HCT116 (cell line): Measurements from ENCODE around the gene MGAT4A.

Source experiments
- POLR2A ChIP-seq: IDR thresholded peaks from 2 replicates; pipeline ENCODE4 v1.7.0; 2011; ENCODE audit warnings: borderline replicate concordance; ENCODE audit not compliant: insufficient read depth, insufficient read length; ENCODE audit errors: extremely low read depth
- RAD21 ChIP-seq: IDR thresholded peaks from 2 replicates; pipeline ENCODE4 v1.6.1; 2012; ENCODE audit warnings: low read depth, mild to moderate bottlenecking
- TCF7L2 ChIP-seq: IDR thresholded peaks from 2 replicates; pipeline ENCODE4 v1.7.0; 2011; ENCODE audit warnings: borderline replicate concordance, inconsistent platforms; ENCODE audit not compliant: insufficient read depth, insufficient read length; ENCODE audit errors: extremely low read depth
- YY1 ChIP-seq: IDR thresholded peaks from 2 replicates; pipeline ENCODE4 v1.6.1; 2011; ENCODE audit warnings: low read length, low read depth, moderate library complexity, mild to moderate bottlenecking; ENCODE audit not compliant: insufficient replicate concordance; ENCODE audit errors: extremely low read depth
- TF ChIP-seq, protein P1 (sequence below), 3 experiments: fragments of 200-600 bp in 1 of 3; sonication (generic) in 1 of 3; IDR thresholded peaks in 2 of 3; conservative IDR thresholded peaks in 1 of 3; 2 replicates each; pipeline ENCODE4 v1.5.1; 2012 to 2017; ENCODE audit warnings: low read depth in 2 of 3, low read length in 2 of 3, antibody characterized with exemption in 1 of 3, borderline replicate concordance in 1 of 3, control low read depth in 1 of 3, mild to moderate bottlenecking in 1 of 3, mixed read lengths in 1 of 3, mixed run types in 1 of 3, moderate library complexity in 1 of 3; ENCODE audit not compliant: insufficient read depth in 1 of 3
- TF ChIP-seq, protein P2 (sequence below): IDR thresholded peaks from 2 replicates; pipeline ENCODE4 v1.6.1; 2012; ENCODE audit warnings: low read depth

DNA sequence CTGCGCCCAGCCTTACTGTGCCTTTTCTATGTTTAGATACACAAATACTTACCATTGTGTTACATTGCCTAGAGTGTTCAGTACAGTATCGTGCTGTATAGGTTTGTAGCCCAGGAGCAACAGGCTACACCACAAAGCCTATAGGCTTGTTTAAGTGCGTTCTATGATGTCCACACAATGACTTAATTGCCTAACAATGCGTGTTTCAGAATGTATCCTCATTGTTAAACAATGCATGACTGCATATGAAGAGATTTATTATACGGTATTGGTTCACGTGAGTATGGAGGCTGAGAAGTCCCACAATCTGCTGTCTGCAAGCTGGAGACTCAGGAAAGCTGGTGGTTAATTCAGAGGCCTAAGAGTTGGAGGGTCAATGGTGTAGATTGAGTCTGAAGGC, 46.1 kb upstream of the MGAT4A start:
- TF ChIP-seq, protein P1, sequence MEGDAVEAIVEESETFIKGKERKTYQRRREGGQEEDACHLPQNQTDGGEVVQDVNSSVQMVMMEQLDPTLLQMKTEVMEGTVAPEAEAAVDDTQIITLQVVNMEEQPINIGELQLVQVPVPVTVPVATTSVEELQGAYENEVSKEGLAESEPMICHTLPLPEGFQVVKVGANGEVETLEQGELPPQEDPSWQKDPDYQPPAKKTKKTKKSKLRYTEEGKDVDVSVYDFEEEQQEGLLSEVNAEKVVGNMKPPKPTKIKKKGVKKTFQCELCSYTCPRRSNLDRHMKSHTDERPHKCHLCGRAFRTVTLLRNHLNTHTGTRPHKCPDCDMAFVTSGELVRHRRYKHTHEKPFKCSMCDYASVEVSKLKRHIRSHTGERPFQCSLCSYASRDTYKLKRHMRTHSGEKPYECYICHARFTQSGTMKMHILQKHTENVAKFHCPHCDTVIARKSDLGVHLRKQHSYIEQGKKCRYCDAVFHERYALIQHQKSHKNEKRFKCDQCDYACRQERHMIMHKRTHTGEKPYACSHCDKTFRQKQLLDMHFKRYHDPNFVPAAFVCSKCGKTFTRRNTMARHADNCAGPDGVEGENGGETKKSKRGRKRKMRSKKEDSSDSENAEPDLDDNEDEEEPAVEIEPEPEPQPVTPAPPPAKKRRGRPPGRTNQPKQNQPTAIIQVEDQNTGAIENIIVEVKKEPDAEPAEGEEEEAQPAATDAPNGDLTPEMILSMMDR (IDR thresholded peaks at IDR 0.05 in 2 of 3, conservative IDR thresholded peaks at IDR 0.05 in 1 of 3; ENCODE audit: borderline replicate concordance in 1 of 3, insufficient read depth in 1 of 3, low read depth in 2 of 3, low read length in 2 of 3) = no peak
- TF ChIP-seq RAD21 = no peak
- TF ChIP-seq YY1 = no peak
- TF ChIP-seq TCF7L2 = no peak
- TF ChIP-seq, protein P2, sequence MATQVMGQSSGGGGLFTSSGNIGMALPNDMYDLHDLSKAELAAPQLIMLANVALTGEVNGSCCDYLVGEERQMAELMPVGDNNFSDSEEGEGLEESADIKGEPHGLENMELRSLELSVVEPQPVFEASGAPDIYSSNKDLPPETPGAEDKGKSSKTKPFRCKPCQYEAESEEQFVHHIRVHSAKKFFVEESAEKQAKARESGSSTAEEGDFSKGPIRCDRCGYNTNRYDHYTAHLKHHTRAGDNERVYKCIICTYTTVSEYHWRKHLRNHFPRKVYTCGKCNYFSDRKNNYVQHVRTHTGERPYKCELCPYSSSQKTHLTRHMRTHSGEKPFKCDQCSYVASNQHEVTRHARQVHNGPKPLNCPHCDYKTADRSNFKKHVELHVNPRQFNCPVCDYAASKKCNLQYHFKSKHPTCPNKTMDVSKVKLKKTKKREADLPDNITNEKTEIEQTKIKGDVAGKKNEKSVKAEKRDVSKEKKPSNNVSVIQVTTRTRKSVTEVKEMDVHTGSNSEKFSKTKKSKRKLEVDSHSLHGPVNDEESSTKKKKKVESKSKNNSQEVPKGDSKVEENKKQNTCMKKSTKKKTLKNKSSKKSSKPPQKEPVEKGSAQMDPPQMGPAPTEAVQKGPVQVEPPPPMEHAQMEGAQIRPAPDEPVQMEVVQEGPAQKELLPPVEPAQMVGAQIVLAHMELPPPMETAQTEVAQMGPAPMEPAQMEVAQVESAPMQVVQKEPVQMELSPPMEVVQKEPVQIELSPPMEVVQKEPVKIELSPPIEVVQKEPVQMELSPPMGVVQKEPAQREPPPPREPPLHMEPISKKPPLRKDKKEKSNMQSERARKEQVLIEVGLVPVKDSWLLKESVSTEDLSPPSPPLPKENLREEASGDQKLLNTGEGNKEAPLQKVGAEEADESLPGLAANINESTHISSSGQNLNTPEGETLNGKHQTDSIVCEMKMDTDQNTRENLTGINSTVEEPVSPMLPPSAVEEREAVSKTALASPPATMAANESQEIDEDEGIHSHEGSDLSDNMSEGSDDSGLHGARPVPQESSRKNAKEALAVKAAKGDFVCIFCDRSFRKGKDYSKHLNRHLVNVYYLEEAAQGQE = no peak
- TF ChIP-seq POLR2A = no peak
